OCI-LY7 (cell line): Measurements from ENCODE around the gene TMC1. TPM values are rescaled to one million over a fixed set of nuclear protein-coding genes. Genes with fewer than 3 reads are reported as not detected.

ENCODE experiments used
- BruUV-seq: library from RNA; stranded (reverse); fragments of 400-500 nt; replicated peaks from 2 replicates; lab custom pipeline; 2021; lab: Mats Ljungman, UMichigan
- CTCF ChIA-PET: fragments of 300-600 bp; sonication (Branson Sonifier 250); formaldehyde crosslinking; loops from one replicate; lab custom pipeline; 2022; ENCODE audit warnings: antibody characterized with exemption; ENCODE audit not compliant: unreplicated experiment; lab: Charles Lee
- POLR2A ChIA-PET: fragments of 300-600 bp; sonication (Branson Sonifier 250); formaldehyde crosslinking; loops from one replicate; lab custom pipeline; 2022; ENCODE audit warnings: antibody characterized with exemption; lab: Charles Lee
- DNase-seq: peaks from one replicate; pipeline ENCODE4 v3.0.0-alpha.2; 2015; ENCODE audit warnings: low spot score
- H2AFZ ChIP-seq: fragments of 200-600 bp; sonication (generic), shearing (Covaris generic); 2 replicates; pipeline ENCODE4 v1.6.1; 2014; ENCODE audit warnings: mild to moderate bottlenecking, antibody characterized with exemption, low read length, moderate library complexity
- H3K27ac ChIP-seq: fragments of 200-600 bp; sonication (generic); 2 replicates; pipeline ENCODE4 v1.5.1; 2014; ENCODE audit warnings: mixed run types, low read depth, mild to moderate bottlenecking, moderate library complexity, low read length, inconsistent platforms; ENCODE audit not compliant: poor library complexity, severe bottlenecking
- H3K36me3 ChIP-seq: fragments of 200-600 bp; sonication (generic); 2 replicates; pipeline ENCODE4 v1.6.1; 2014; ENCODE audit warnings: mild to moderate bottlenecking, antibody characterized with exemption, low read length, moderate library complexity, mixed read lengths; ENCODE audit not compliant: insufficient read depth
- H3K4me1 ChIP-seq: fragments of 200-600 bp; sonication (generic); 2 replicates; pipeline ENCODE4 v1.5.1; 2014; ENCODE audit warnings: mild to moderate bottlenecking, low read length; ENCODE audit not compliant: insufficient read depth, poor library complexity, severe bottlenecking
- H3K4me2 ChIP-seq: fragments of 200-600 bp; sonication (generic); 2 replicates; pipeline ENCODE4 v1.6.1; 2014; ENCODE audit warnings: mild to moderate bottlenecking, low read length
- H3K4me3 ChIP-seq: fragments of 200-600 bp; sonication (generic); 2 replicates; pipeline ENCODE4 v1.5.1; 2014; ENCODE audit warnings: mild to moderate bottlenecking, low read depth, low read length; ENCODE audit not compliant: poor library complexity, severe bottlenecking
- H3K79me2 ChIP-seq: fragments of 200-600 bp; sonication (generic); 2 replicates; pipeline ENCODE4 v1.6.1; 2016; ENCODE audit warnings: low read depth, mild to moderate bottlenecking, low read length, moderate library complexity, mixed read lengths; ENCODE audit not compliant: insufficient read depth
- H3K9me2 ChIP-seq: fragments of 200-600 bp; sonication (generic); 2 replicates; pipeline ENCODE4 v1.6.1; 2016; ENCODE audit warnings: mild to moderate bottlenecking, low read length, mixed read lengths; ENCODE audit not compliant: insufficient read depth
- H3K9me3 ChIP-seq: fragments of 200-600 bp; sonication (generic); 2 replicates; pipeline ENCODE4 v1.6.1; 2014; ENCODE audit warnings: mild to moderate bottlenecking, mixed run types, low read length, mixed read lengths
- H4K20me1 ChIP-seq: fragments of 200-600 bp; sonication (generic); 2 replicates; pipeline ENCODE4 v1.6.1; 2014; ENCODE audit warnings: mild to moderate bottlenecking, antibody characterized with exemption, low read length, moderate library complexity, mixed read lengths; ENCODE audit not compliant: insufficient read depth
- EZH2phosphoT487 ChIP-seq: fragments of 200-600 bp; sonication (generic); IDR thresholded peaks from 2 replicates; pipeline ENCODE4 v1.6.1; 2018; ENCODE audit warnings: low read depth, borderline replicate concordance, mild to moderate bottlenecking, mixed run types, antibody characterized with exemption, low read length, moderate library complexity, mixed read lengths
- intact Hi-C: fragments of 100-400 bp; cut with micrococcal nuclease; formaldehyde crosslinking; loops from one replicate; pipeline ENCODE4 v1.10.0; 2022; ENCODE audit not compliant: unreplicated experiment
- total RNA-seq, 2 experiments: library from RNA; depleted of rRNA in 1 of 2; stranded (reverse); fragments of >200 nt in 1 of 2; shearing (Covaris generic) in 1 of 2; gene quantifications; 2 replicates each; pipeline ENCODE4 v1.2.3, GENCODE V29; 2014 to 2022
- TF ChIP-seq, protein P1 (sequence below): fragments of 200-600 bp; sonication (generic); conservative IDR thresholded peaks from 2 replicates; pipeline ENCODE4 v1.5.1; 2014; ENCODE audit warnings: mild to moderate bottlenecking, antibody characterized with exemption, low read length, moderate library complexity, mixed read lengths

The TMC1 gene
- total RNA-seq, 2 experiments from 2014 or later, result not detected

DNA sequence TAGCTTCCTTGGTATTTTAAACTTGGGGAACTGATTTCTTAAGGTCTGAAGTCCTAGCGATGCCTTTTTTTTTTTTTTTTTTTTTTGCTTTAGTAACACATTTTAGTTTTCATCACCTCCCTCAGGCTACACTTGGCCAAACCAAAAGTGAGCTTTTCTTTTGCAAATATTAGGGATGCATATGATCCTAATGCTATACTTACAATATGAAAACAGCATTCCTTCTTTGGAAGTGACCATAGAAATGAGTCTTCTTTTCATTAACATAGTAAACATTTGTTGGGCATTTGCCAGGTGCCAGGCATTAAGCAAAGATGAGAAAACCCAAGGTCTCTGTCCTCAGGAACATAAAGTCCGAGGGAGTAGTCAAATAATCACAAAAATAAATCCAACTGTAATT, 241.6 kb downstream of the TMC1 start:
- H3K9me2 ChIP-seq, result no peaks in the 10 kb centered on the region
- H3K36me3 ChIP-seq, result no peaks in the 10 kb centered on the region
- no peak overlapping the region for H3K4me3 ChIP-seq
- H3K79me2 ChIP-seq, result no peaks in the 10 kb centered on the region
- no peak overlapping the region for H3K4me2 ChIP-seq
- H3K27ac ChIP-seq, result no peak overlapping the region
- H3K9me3 ChIP-seq, result no peaks in the 10 kb centered on the region
- no peaks in the 10 kb centered on the region for H3K4me1 ChIP-seq
- DNase-seq, result no peak
- no peak for TF ChIP-seq EZH2phosphoT487
- CTCF ChIA-PET, result no interaction called here
- H4K20me1 ChIP-seq, result no peaks in the 10 kb centered on the region
- H2AFZ ChIP-seq, result no peak overlapping the region
- intact Hi-C loops, result no loop called here
- BruUV-seq, result no TSS peak
- POLR2A ChIA-PET, result no interaction called here

DNA sequence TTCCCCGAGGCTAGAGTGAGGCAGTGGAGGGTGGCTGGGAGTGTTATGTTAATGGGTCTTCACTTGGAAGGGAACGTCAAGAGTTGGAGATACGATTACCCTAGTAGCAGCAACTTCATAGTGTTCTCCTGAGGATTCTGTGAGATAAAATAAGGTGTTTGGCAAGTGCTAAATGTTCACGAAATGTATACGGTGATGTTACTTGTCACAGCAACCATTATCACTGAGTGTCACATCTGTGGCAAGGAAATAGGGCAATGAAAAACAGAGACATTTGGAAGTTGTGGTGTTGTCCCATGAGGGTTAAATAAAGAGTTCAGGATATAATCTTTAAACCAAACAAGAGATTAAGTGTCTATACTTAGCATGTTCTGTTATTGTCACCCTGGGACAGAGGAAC, 248.1 kb downstream of the TMC1 start:
- no peak for DNase-seq
- Histone ChIP-seq H4K20me1 (no peaks in the 10 kb centered on the region), H3K9me2 (no peaks in the 10 kb centered on the region), H3K9me3 (no peaks in the 10 kb centered on the region), H3K4me2 (no peak overlapping the region), H3K27ac (no peak overlapping the region), H3K79me2 (no peaks in the 10 kb centered on the region), H3K36me3 (no peaks in the 10 kb centered on the region), H3K4me3 (no peak overlapping the region), H2AFZ (no peak overlapping the region), H3K4me1 (no peaks in the 10 kb centered on the region)
- no TSS peak for BruUV-seq
- POLR2A ChIA-PET, result no interaction called here
- TF ChIP-seq EZH2phosphoT487, result no peak
- TF ChIP-seq, protein P1, sequence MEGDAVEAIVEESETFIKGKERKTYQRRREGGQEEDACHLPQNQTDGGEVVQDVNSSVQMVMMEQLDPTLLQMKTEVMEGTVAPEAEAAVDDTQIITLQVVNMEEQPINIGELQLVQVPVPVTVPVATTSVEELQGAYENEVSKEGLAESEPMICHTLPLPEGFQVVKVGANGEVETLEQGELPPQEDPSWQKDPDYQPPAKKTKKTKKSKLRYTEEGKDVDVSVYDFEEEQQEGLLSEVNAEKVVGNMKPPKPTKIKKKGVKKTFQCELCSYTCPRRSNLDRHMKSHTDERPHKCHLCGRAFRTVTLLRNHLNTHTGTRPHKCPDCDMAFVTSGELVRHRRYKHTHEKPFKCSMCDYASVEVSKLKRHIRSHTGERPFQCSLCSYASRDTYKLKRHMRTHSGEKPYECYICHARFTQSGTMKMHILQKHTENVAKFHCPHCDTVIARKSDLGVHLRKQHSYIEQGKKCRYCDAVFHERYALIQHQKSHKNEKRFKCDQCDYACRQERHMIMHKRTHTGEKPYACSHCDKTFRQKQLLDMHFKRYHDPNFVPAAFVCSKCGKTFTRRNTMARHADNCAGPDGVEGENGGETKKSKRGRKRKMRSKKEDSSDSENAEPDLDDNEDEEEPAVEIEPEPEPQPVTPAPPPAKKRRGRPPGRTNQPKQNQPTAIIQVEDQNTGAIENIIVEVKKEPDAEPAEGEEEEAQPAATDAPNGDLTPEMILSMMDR, result no peak
- CTCF ChIA-PET, result no interaction called here
- intact Hi-C loops, result no loop called here

DNA sequence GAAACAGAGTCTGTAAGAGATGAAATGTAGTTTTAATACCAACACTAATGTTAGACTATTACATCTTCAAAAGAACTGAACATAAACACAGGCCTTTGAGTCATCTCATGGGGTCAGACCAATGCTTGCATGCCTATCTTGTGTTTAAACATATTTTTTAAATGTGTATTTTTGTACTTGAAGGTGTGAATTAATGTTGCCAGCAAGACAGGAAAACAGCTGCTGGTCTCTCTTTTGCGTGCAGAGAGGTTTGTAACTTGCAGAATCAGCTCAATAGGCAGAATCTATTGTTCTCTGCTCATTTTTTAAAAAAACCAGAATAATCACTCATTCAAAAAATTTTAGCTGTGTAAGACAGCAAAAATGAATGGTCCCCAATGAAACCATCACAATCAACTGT, 251.3 kb downstream of the TMC1 start:
- Histone ChIP-seq H3K36me3 (no peaks in the 10 kb centered on the region), H3K27ac (no peak overlapping the region), H2AFZ (no peak overlapping the region), H3K9me3 (no peaks in the 10 kb centered on the region), H3K4me2 (no peak overlapping the region), H3K79me2 (no peaks in the 10 kb centered on the region), H4K20me1 (no peaks in the 10 kb centered on the region), H3K4me1 (no peaks in the 10 kb centered on the region), H3K9me2 (no peaks in the 10 kb centered on the region), H3K4me3 (no peak overlapping the region)
- intact Hi-C loops, result no loop called here
- no peak for TF ChIP-seq EZH2phosphoT487
- TF ChIP-seq, protein P1, result no peak
- POLR2A ChIA-PET, result no interaction called here
- CTCF ChIA-PET, result no interaction called here
- no peak for DNase-seq
- no TSS peak for BruUV-seq
